Posterior vena cava (tissue), 2 donors: ENCODE measurements around the gene GIPR. TPM values are rescaled to one million over a fixed set of nuclear protein-coding genes. Genes with fewer than 3 reads are reported as not detected.
A peak's percentile ranks its signal among the peaks of the same experiment; 100 is the strongest.

Experiments
- DNase-seq: peaks from one replicate; pipeline ENCODE4 v3.0.0-alpha.2; 2020; ENCODE audit warnings: low spot score
- intact Hi-C, 2 donors: fragments of 100-400 bp; cut with DNase I; formaldehyde crosslinking; loops; one replicate each; pipeline versions ENCODE4 v1.14.1 to v1.14.2; 2022 to 2023
- total RNA-seq, 2 donors: library from RNA; stranded (reverse); fragmentation: NEBNext Ultra II Directional; extraction: Animal tissue kit (Norgen Biotek cat#: 25700); gene quantifications; one replicate each; pipeline ENCODE4 v1.2.1, GENCODE V29; 2021
- donor health status: DM: yes; HTN: yes; CAD: no.
- donor health status: DM: yes; HTN: yes; CAD: no.

GIPR gene
- total RNA-seq, 2 donors from 2014 or later: 0.38 TPM; not detected in 1

GRCh38 chr19:45643927-45644771, 23.9 kb upstream of the GIPR start:
- intact Hi-C loops: loop anchor here in 1 of 2 donors (2.0 to 10.0 kb wide), 2 partner anchors 37 to 119 kb away; no protein-coding TSS in a partner anchor
- no peak for DNase-seq

GRCh38 chr19:45645068-45645630, 22.9 kb upstream of the GIPR start:
- intact Hi-C loops: loop anchor here in 1 of 2 donors (10.0 kb wide), 1 partner anchor 120 kb away; no protein-coding TSS in a partner anchor
- no peak for DNase-seq

- DNase-seq: peak; percentile 88
- intact Hi-C loops: loop anchor here in 1 of 2 donors (10.0 kb wide), 1 partner anchor 121 kb away; no protein-coding TSS in a partner anchor
These were observed 22.2 kb upstream of the GIPR start for GRCh38 chr19:45645631-45646344.

- DNase-seq: no peak
- intact Hi-C loops: loop anchor here in 1 of 2 donors (10.0 kb wide), 1 partner anchor 122 kb away; no protein-coding TSS in a partner anchor
These were observed 21.7 kb upstream of the GIPR start for GRCh38 chr19:45646345-45646698.

GRCh38 chr19:45650722-45651121, 17.3 kb upstream of the GIPR start:
- no peak for DNase-seq
- intact Hi-C loops: loop anchor here in 1 of 2 donors (10.0 kb wide), 1 partner anchor 126 kb away; no protein-coding TSS in a partner anchor

GRCh38 chr19:45653634-45654033, 14.4 kb upstream of the GIPR start:
- intact Hi-C loops: loop anchor here in 1 of 2 donors (10.0 kb wide), 1 partner anchor 129 kb away; no protein-coding TSS in a partner anchor
- no peak for DNase-seq

GRCh38 chr19:45655073-45655472, 12.9 kb upstream of the GIPR start:
- DNase-seq: no peak
- intact Hi-C loops: loop anchor here in 1 of 2 donors (10.0 kb wide), 1 partner anchor 130 kb away; no protein-coding TSS in a partner anchor

- intact Hi-C loops: loop anchor here in 1 of 2 donors (1.0 to 10.0 kb wide), 2 partner anchors 37 to 133 kb away; no protein-coding TSS in a partner anchor
- DNase-seq: no peak
These were observed 10.4 kb upstream of the GIPR start for GRCh38 chr19:45657520-45658167.

- intact Hi-C loops: loop anchor here in 1 of 2 donors (10.0 kb wide), 1 partner anchor 134 kb away; no protein-coding TSS in a partner anchor
- DNase-seq: no peak
These were observed 8.8 kb upstream of the GIPR start for GRCh38 chr19:45659096-45659729.

- no peak for DNase-seq
- intact Hi-C loops: no loop called here
These were observed 7.4 kb upstream of the GIPR start for GRCh38 chr19:45660636-45661035.

- intact Hi-C loops: no loop called here
- DNase-seq: no peak
These were observed 4.2 kb upstream of the GIPR start for GRCh38 chr19:45663800-45664199.

GRCh38 chr19:45664575-45664974, 3.4 kb upstream of the GIPR start:
- no peak for DNase-seq
- intact Hi-C loops: no loop called here

- DNase-seq: no peak
- intact Hi-C loops: no loop called here
These were observed 386 bp downstream of the GIPR start for GRCh38 chr19:45668342-45668871.

- DNase-seq: peak; percentile 87
- intact Hi-C loops: no loop called here
These were observed 2.8 kb downstream of the GIPR start for GRCh38 chr19:45670670-45671453.

- intact Hi-C loops: no loop called here
- no peak for DNase-seq
These were observed 6.9 kb downstream of the GIPR start for GRCh38 chr19:45674946-45675345.

- no peak for DNase-seq
- intact Hi-C loops: no loop called here
These were observed 8.8 kb downstream of the GIPR start for GRCh38 chr19:45676851-45677263.

- intact Hi-C loops: no loop called here
- DNase-seq: peak; percentile 82
These were observed 9.6 kb downstream of the GIPR start for GRCh38 chr19:45677351-45678230.
